ENCODE measurements around the gene PIEZO1. TPM values are rescaled to one million over a fixed set of nuclear protein-coding genes. Genes with fewer than 3 reads are reported as not detected.
A peak's percentile ranks its signal among the peaks of the same experiment; 100 is the strongest.

The PIEZO1 gene
- total and polyA plus RNA-seq, 9 of the 15 experiments (the other 6 are each of a cell fraction or from before 2014, with no cell fraction given), result 3.6 to 432 (median 131) TPM

DNA sequence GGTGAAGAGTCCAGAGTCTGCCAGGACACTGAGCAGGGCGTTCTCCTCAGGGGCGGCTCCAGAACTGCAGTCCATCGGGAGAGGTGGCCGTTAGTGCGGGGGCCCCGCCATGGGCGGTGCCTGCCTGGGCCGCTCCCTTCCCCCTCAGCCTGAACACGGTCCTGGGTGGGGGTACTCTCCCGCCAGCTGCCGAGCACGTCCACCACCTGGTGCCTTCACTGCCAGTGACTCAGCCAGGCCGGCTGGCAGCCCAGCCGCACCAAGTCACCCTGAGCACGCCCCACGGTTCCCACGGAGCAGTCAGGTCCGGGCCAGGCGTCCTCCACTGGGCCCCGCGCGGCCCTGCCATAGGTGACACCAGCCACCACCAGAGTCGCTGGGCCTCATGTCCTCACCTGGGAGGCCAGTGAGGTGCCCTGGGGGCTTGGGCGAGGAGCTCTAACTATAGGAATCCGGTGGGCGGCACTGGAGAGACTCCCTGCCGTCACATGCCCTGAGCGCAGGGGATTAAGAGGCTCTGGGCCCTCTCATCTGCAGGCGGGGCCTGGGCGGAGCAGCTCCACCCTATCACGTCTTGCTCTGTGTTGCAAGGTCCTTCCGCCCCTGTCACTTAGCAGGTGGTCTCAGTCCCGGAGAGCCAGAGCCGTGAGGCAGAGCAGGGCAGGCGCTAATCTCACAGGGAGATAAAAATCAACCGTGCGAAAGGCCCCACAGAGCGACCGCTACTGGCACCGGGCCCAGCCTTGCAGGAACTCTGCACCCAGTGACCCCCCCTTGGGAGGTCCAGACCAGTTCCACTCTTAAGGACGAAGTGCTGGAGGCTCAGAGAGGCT lies 14.3 kb downstream of the PIEZO1 start (continued):
- TF ChIP-seq, protein P1, sequence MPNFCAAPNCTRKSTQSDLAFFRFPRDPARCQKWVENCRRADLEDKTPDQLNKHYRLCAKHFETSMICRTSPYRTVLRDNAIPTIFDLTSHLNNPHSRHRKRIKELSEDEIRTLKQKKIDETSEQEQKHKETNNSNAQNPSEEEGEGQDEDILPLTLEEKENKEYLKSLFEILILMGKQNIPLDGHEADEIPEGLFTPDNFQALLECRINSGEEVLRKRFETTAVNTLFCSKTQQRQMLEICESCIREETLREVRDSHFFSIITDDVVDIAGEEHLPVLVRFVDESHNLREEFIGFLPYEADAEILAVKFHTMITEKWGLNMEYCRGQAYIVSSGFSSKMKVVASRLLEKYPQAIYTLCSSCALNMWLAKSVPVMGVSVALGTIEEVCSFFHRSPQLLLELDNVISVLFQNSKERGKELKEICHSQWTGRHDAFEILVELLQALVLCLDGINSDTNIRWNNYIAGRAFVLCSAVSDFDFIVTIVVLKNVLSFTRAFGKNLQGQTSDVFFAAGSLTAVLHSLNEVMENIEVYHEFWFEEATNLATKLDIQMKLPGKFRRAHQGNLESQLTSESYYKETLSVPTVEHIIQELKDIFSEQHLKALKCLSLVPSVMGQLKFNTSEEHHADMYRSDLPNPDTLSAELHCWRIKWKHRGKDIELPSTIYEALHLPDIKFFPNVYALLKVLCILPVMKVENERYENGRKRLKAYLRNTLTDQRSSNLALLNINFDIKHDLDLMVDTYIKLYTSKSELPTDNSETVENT (CRISPR knock-in tag; IDR thresholded peaks at IDR 0.05), result peak; percentile 15; the same call in 1 of the 2 replicates
- TF ChIP-seq ZNF695 (CRISPR knock-in tag; IDR thresholded peaks at IDR 0.05), result no peak
- TF ChIP-seq RCOR1 (IDR thresholded peaks at IDR 0.05; ENCODE audit: borderline replicate concordance in 1 of 2, low read depth in 2 of 2, low read length in 2 of 2), result peak; percentile 47 to 88; a peak in 3 of 4 replicates
- peak; percentile 13; the same call in 1 of the 2 replicates for TF ChIP-seq MEF2A (IDR thresholded peaks at IDR 0.05; ENCODE audit: control insufficient read depth, low read depth, low read length)
- TF ChIP-seq, protein P2, sequence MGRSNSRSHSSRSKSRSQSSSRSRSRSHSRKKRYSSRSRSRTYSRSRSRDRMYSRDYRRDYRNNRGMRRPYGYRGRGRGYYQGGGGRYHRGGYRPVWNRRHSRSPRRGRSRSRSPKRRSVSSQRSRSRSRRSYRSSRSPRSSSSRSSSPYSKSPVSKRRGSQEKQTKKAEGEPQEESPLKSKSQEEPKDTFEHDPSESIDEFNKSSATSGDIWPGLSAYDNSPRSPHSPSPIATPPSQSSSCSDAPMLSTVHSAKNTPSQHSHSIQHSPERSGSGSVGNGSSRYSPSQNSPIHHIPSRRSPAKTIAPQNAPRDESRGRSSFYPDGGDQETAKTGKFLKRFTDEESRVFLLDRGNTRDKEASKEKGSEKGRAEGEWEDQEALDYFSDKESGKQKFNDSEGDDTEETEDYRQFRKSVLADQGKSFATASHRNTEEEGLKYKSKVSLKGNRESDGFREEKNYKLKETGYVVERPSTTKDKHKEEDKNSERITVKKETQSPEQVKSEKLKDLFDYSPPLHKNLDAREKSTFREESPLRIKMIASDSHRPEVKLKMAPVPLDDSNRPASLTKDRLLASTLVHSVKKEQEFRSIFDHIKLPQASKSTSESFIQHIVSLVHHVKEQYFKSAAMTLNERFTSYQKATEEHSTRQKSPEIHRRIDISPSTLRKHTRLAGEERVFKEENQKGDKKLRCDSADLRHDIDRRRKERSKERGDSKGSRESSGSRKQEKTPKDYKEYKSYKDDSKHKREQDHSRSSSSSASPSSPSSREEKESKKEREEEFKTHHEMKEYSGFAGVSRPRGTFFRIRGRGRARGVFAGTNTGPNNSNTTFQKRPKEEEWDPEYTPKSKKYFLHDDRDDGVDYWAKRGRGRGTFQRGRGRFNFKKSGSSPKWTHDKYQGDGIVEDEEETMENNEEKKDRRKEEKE (IDR thresholded peaks at IDR 0.05; ENCODE audit: borderline replicate concordance in 1 of 2, control insufficient read depth in 1 of 2, low read depth in 2 of 2, low read length in 1 of 2), result no peak
- no peak for TF ChIP-seq NCOA6 (IDR thresholded peaks at IDR 0.05)
- TF ChIP-seq, protein P3, sequence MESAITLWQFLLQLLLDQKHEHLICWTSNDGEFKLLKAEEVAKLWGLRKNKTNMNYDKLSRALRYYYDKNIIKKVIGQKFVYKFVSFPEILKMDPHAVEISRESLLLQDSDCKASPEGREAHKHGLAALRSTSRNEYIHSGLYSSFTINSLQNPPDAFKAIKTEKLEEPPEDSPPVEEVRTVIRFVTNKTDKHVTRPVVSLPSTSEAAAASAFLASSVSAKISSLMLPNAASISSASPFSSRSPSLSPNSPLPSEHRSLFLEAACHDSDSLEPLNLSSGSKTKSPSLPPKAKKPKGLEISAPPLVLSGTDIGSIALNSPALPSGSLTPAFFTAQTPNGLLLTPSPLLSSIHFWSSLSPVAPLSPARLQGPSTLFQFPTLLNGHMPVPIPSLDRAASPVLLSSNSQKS (CRISPR knock-in tag; IDR thresholded peaks at IDR 0.05), result no peak
- no peak; the same call in 1 of the 2 replicates for TF ChIP-seq FOXM1 (IDR thresholded peaks at IDR 0.05; ENCODE audit: low read depth)
- TF ChIP-seq FOXM1 (CRISPR knock-in tag; IDR thresholded peaks at IDR 0.05; ENCODE audit: low read depth), result no peak
- TF ChIP-seq TRIM24 (IDR thresholded peaks at IDR 0.05), result peak in 1 of 2 experiments; percentile 71; a peak in 2 of 4 replicates
- TF ChIP-seq OTX1 (CRISPR knock-in tag; IDR thresholded peaks at IDR 0.05), result no peak
- TF ChIP-seq, protein P4, sequence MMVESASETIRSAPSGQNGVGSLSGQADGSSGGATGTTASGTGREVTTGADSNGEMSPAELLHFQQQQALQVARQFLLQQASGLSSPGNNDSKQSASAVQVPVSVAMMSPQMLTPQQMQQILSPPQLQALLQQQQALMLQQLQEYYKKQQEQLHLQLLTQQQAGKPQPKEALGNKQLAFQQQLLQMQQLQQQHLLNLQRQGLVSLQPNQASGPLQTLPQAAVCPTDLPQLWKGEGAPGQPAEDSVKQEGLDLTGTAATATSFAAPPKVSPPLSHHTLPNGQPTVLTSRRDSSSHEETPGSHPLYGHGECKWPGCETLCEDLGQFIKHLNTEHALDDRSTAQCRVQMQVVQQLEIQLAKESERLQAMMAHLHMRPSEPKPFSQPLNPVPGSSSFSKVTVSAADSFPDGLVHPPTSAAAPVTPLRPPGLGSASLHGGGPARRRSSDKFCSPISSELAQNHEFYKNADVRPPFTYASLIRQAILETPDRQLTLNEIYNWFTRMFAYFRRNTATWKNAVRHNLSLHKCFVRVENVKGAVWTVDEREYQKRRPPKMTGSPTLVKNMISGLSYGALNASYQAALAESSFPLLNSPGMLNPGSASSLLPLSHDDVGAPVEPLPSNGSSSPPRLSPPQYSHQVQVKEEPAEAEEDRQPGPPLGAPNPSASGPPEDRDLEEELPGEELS (CRISPR knock-in tag; IDR thresholded peaks at IDR 0.05; ENCODE audit: borderline replicate concordance), result no peak
- no peak for TF ChIP-seq ARID2 (IDR thresholded peaks at IDR 0.05)
- 0 out of 2 replicates have a peak, but pooled peaks have one; percentile 45 for TF ChIP-seq NFRKB (IDR thresholded peaks at IDR 0.05; ENCODE audit: low read depth)
- no peak for TF ChIP-seq CHCHD3 (CRISPR knock-in tag; IDR thresholded peaks at IDR 0.05)
- TF ChIP-seq DPF2 (IDR thresholded peaks at IDR 0.05), result peak; percentile 91
- TF ChIP-seq TOE1 (IDR thresholded peaks at IDR 0.05; ENCODE audit: borderline replicate concordance), result peak; percentile 66; the same call in 1 of the 2 replicates
- TF ChIP-seq TOE1 (CRISPR knock-in tag; IDR thresholded peaks at IDR 0.05; ENCODE audit: borderline replicate concordance, low read depth), result 0 out of 2 replicates have a peak, but pooled peaks have one; percentile 27
- TF ChIP-seq ZNF696 (CRISPR knock-in tag; conservative IDR thresholded peaks at IDR 0.05), result no peak
- TF ChIP-seq ZC3H8 (IDR thresholded peaks at IDR 0.05), result no peak
